Body of pancreas (tissue), 4 donors: Measurements from ENCODE around the gene CRABP1. TPM values are rescaled to one million over a fixed set of nuclear protein-coding genes. Genes with fewer than 3 reads are reported as not detected.

ENCODE experiments used
- ATAC-seq: fragments of 150-250 bp; one replicate; pipeline ENCODE4 v1.9.1; 2016
- DNase-seq, 4 donors: peaks; one replicate each; pipeline ENCODE4 v3.0.0-alpha.2; 2019
- H3K27ac ChIP-seq, 4 donors: fragments of 200-600 bp; sonication (generic); 1 replicate in 3 of 4; 2 replicates in 1 of 4; pipeline versions ENCODE4 v1.5.1 to v1.6.1; 2016 to 2019; ENCODE audit warnings: mild to moderate bottlenecking in 1 of 4, mixed read lengths in 1 of 4, moderate library complexity in 1 of 4
- H3K27me3 ChIP-seq, 2 donors: fragments of 200-600 bp; sonication (generic); one replicate each; pipeline ENCODE4 v1.6.0; 2016; ENCODE audit warnings: mild to moderate bottlenecking in 1 of 2
- H3K36me3 ChIP-seq, 2 donors: fragments of 200-600 bp; sonication (generic); replicated peaks in 1 of 2; 2 replicates each; pipeline ENCODE4 v1.5.1; 2016; ENCODE audit warnings: low read depth in 2 of 2; ENCODE audit not compliant: insufficient read depth in 1 of 2
- H3K4me1 ChIP-seq: fragments of 200-600 bp; sonication (generic); one replicate; pipeline ENCODE4 v1.6.0; 2016
- H3K4me3 ChIP-seq, 2 donors: fragments of 200-600 bp; sonication (generic); 1 replicate in 1 of 2; 2 replicates in 1 of 2; pipeline ENCODE4 v1.5.1; 2016 to 2019
- H3K9me3 ChIP-seq, 3 donors: fragments of 200-600 bp; sonication (generic); 1 replicate in 2 of 3; 2 replicates in 1 of 3; pipeline ENCODE4 v1.5.1; 2016
- CTCF ChIP-seq, 7 experiments: fragments of 450-650 bp in 4 of 7; fragments of 200-600 bp in 3 of 7; sonication (generic) in 3 of 7; IDR thresholded peaks; one replicate each; pipeline ENCODE4 v1.5.1; 2016 to 2019; ENCODE audit warnings: antibody characterized with exemption in 7 of 7
- POLR2A ChIP-seq, 3 donors: fragments of 450-650 bp; IDR thresholded peaks; one replicate each; pipeline ENCODE4 v1.6.1; 2016; ENCODE audit warnings: antibody characterized with exemption in 3 of 3, mild to moderate bottlenecking in 2 of 3
- WGBS, 2 donors: methylation state at CpG; one replicate each; pipeline ENCODE4 v1.1.5; 2017; 5-methylcytosine and 5-hydroxymethylcytosine counted together
- intact Hi-C: fragments of 100-400 bp; cut with DNase I; formaldehyde crosslinking; loops from one replicate; pipeline ENCODE4 v1.15.1; 2023
- total RNA-seq, 2 donors: library from RNA; depleted of rRNA; stranded (reverse); fragments of >200 nt; gene quantifications; one replicate each; pipeline ENCODE4 v1.1.0, GENCODE V29; 2016

CRABP1 gene
- total RNA-seq, 2 donors from 2014 or later, result 1.6 TPM; not detected in 1

- no peak for ATAC-seq
- no peak for TF ChIP-seq CTCF (IDR thresholded peaks at IDR 0.05)
- no peak for TF ChIP-seq POLR2A (IDR thresholded peaks at IDR 0.05)
- DNase-seq, result no peak
- WGBS, 2 donors, result 53 to 66% methylated on average over 15 to 17 of the region's 19 CpGs
- H3K36me3 ChIP-seq, result no peaks in the 10 kb centered on the region
- H3K4me1 ChIP-seq, result no peaks in the 10 kb centered on the region
- H3K9me3 ChIP-seq, result no peaks in the 10 kb centered on the region
- H3K4me3 ChIP-seq, result no peak overlapping the region
- intact Hi-C loops, result no loop called here
- H3K27ac ChIP-seq, result no peak overlapping the region
- H3K27me3 ChIP-seq, result no peaks in the 10 kb centered on the region
Measured at GRCh38 chr15:78322724-78323521, 17.2 kb upstream of the CRABP1 start.

GRCh38 chr15:78323693-78324092 is 16.5 kb upstream of the CRABP1 start:
- intact Hi-C loops, result no loop called here
- no peak for ATAC-seq

GRCh38 chr15:78324144-78324543 is 16.0 kb upstream of the CRABP1 start:
- no peak for DNase-seq
- Histone ChIP-seq H3K4me1 (no peaks in the 10 kb centered on the region), H3K4me3 (no peak overlapping the region), H3K9me3 (no peaks in the 10 kb centered on the region), H3K27ac (no peak overlapping the region), H3K36me3 (no peaks in the 10 kb centered on the region), H3K27me3 (no peaks in the 10 kb centered on the region)
- no peak for TF ChIP-seq CTCF (IDR thresholded peaks at IDR 0.05)
- TF ChIP-seq POLR2A (IDR thresholded peaks at IDR 0.05), result no peak
- 91 to 94% methylated on average over 5 of the region's 5 CpGs for WGBS, 2 donors
- intact Hi-C loops, result no loop called here
- no peak for ATAC-seq

More at GRCh38 chr15:78323693-78324092, 16.5 kb upstream of the CRABP1 start:
- TF ChIP-seq POLR2A (IDR thresholded peaks at IDR 0.05), result no peak
- no peak for TF ChIP-seq CTCF (IDR thresholded peaks at IDR 0.05)
- Histone ChIP-seq H3K36me3 (no peaks in the 10 kb centered on the region), H3K27me3 (no peaks in the 10 kb centered on the region), H3K9me3 (no peaks in the 10 kb centered on the region), H3K27ac (no peak overlapping the region), H3K4me3 (no peak overlapping the region), H3K4me1 (no peaks in the 10 kb centered on the region)
- WGBS, 2 donors, result 51 to 67% methylated on average over 5 to 7 of the region's 7 CpGs
- DNase-seq, result no peak

GRCh38 chr15:78325092-78325843 is 14.9 kb upstream of the CRABP1 start:
- no peaks in the 10 kb centered on the region for H3K27me3 ChIP-seq
- ATAC-seq, result no peak
- intact Hi-C loops, result no loop called here
- H3K4me1 ChIP-seq, result no peaks in the 10 kb centered on the region
- H3K27ac ChIP-seq, result no peak overlapping the region
- TF ChIP-seq CTCF (IDR thresholded peaks at IDR 0.05) (no peak), POLR2A (IDR thresholded peaks at IDR 0.05) (no peak)
- H3K9me3 ChIP-seq, result no peaks in the 10 kb centered on the region
- 59 to 74% methylated on average over 6 to 7 of the region's 7 CpGs for WGBS, 2 donors
- DNase-seq, result no peak
- no peak overlapping the region for H3K4me3 ChIP-seq
- no peaks in the 10 kb centered on the region for H3K36me3 ChIP-seq
